Liver (tissue), 9 donors: ENCODE measurements around the gene MSX2. TPM values are rescaled to one million over a fixed set of nuclear protein-coding genes. Genes with fewer than 3 reads are reported as not detected.

Source experiments
- DNase-seq: peaks from one replicate; pipeline ENCODE4 v3.0.0-alpha.2; 2017; ENCODE audit warnings: low spot score
- H3K27ac ChIP-seq, 2 donors: one replicate each; pipeline ENCODE4 v1.7.0; 2013; ENCODE audit warnings: inconsistent platforms in 2 of 2, low read length in 2 of 2, control low read depth in 1 of 2, low read depth in 1 of 2, mild to moderate bottlenecking in 1 of 2
- H3K27me3 ChIP-seq, 4 donors: one replicate each; pipeline versions ENCODE4 v1.6.1 to v1.7.0; 2013; ENCODE audit warnings: low read length in 3 of 4, inconsistent platforms in 1 of 4, mild to moderate bottlenecking in 1 of 4, moderate library complexity in 1 of 4; ENCODE audit not compliant: control insufficient read depth in 4 of 4, insufficient read depth in 4 of 4
- H3K36me3 ChIP-seq, 4 donors: one replicate each; pipeline versions ENCODE4 v1.6.1 to v1.7.0; 2013; ENCODE audit warnings: low read length in 3 of 4, mild to moderate bottlenecking in 3 of 4, low read depth in 1 of 4, moderate library complexity in 1 of 4; ENCODE audit not compliant: control insufficient read depth in 4 of 4, insufficient read depth in 3 of 4
- H3K4me1 ChIP-seq, 4 donors: one replicate each; pipeline versions ENCODE4 v1.6.1 to v1.7.0; 2013; ENCODE audit warnings: low read length in 3 of 4, mild to moderate bottlenecking in 3 of 4, moderate library complexity in 1 of 4; ENCODE audit not compliant: control insufficient read depth in 4 of 4, insufficient read depth in 4 of 4
- H3K4me3 ChIP-seq, 3 donors: one replicate each; pipeline versions ENCODE4 v1.6.1 to v1.7.0; 2013; ENCODE audit warnings: low read length in 3 of 3, control low read depth in 1 of 3, low read depth in 1 of 3, mild to moderate bottlenecking in 1 of 3
- H3K9ac ChIP-seq, 2 donors: one replicate each; pipeline ENCODE4 v1.7.0; 2013; ENCODE audit warnings: low read length in 2 of 2, mild to moderate bottlenecking in 2 of 2, moderate library complexity in 2 of 2, control low read depth in 1 of 2, low read depth in 1 of 2
- H3K9me3 ChIP-seq, 4 donors: one replicate each; pipeline versions ENCODE4 v1.6.1 to v1.7.0; 2013; ENCODE audit warnings: low read length in 3 of 4; ENCODE audit not compliant: control insufficient read depth in 4 of 4
- EGR1 ChIP-seq, 2 donors: IDR thresholded peaks; 2 replicates each; pipeline ENCODE4 v1.6.1; 2016 to 2018; ENCODE audit warnings: antibody characterized with exemption in 2 of 2, low read depth in 2 of 2
- FOXA2 ChIP-seq: IDR thresholded peaks from 2 replicates; pipeline ENCODE4 v1.6.1; 2016; ENCODE audit warnings: antibody characterized with exemption
- GABPA ChIP-seq, 2 donors: IDR thresholded peaks in 1 of 2; conservative IDR thresholded peaks in 1 of 2; 2 replicates each; pipeline ENCODE4 v1.6.1; 2016; ENCODE audit warnings: antibody characterized with exemption in 2 of 2, mild to moderate bottlenecking in 1 of 2, moderate library complexity in 1 of 2
- HNF4A ChIP-seq, 2 donors: conservative IDR thresholded peaks; 2 replicates each; pipeline ENCODE4 v1.6.1; 2016; ENCODE audit warnings: antibody characterized with exemption in 2 of 2, mild to moderate bottlenecking in 2 of 2
- HNF4G ChIP-seq: IDR thresholded peaks from 2 replicates; pipeline ENCODE4 v1.6.1; 2016; ENCODE audit warnings: antibody characterized with exemption
- JUND ChIP-seq, 2 donors: IDR thresholded peaks; 2 replicates each; pipeline ENCODE4 v1.6.1; 2016; ENCODE audit warnings: antibody characterized with exemption in 2 of 2
- NR2F2 ChIP-seq: IDR thresholded peaks from 2 replicates; pipeline ENCODE4 v1.6.1; 2016; ENCODE audit warnings: antibody characterized with exemption
- RAD21 ChIP-seq, 2 donors: IDR thresholded peaks; 2 replicates each; pipeline ENCODE4 v1.6.1; 2016; ENCODE audit warnings: antibody characterized with exemption in 2 of 2, mild to moderate bottlenecking in 2 of 2
- RXRA ChIP-seq, 2 donors: IDR thresholded peaks; 2 replicates each; pipeline ENCODE4 v1.6.1; 2017 to 2018; ENCODE audit warnings: antibody characterized with exemption in 2 of 2, mild to moderate bottlenecking in 1 of 2
- SP1 ChIP-seq: IDR thresholded peaks from 2 replicates; pipeline ENCODE4 v1.6.1; 2018; ENCODE audit warnings: antibody characterized with exemption, mild to moderate bottlenecking
- TAF1 ChIP-seq: conservative IDR thresholded peaks from 2 replicates; pipeline ENCODE4 v1.6.1; 2016; ENCODE audit warnings: antibody characterized with exemption, mild to moderate bottlenecking
- YY1 ChIP-seq: IDR thresholded peaks from 2 replicates; pipeline ENCODE4 v1.6.1; 2016; ENCODE audit warnings: antibody characterized with exemption, mild to moderate bottlenecking
- WGBS: extraction: QIAGEN DNeasy Blood & Tissue Kit; methylation state at CpG from one replicate; pipeline ENCODE4 v1.1.7; 2013; 5-methylcytosine and 5-hydroxymethylcytosine counted together
- polyA plus RNA-seq, 2 donors: library from polyadenylated mRNA; stranded (reverse) in 1 of 2; unstranded in 1 of 2; fragments of 200-250 nt in 1 of 2; fragments of >200 nt in 1 of 2; fragmentation: Nextera tagmentation in 1 of 2; extraction: Ambion mirVana in 1 of 2; gene quantifications; one replicate each; pipeline versions ENCODE4 v1.2.1 to v1.2.3, GENCODE V29; 2013 to 2015
- total RNA-seq, 2 donors: library from RNA; depleted of rRNA; stranded (reverse); fragments of >200 nt; gene quantifications; one replicate each; pipeline ENCODE4 v1.2.3, GENCODE V29; 2014
- TF ChIP-seq, protein P1 (sequence below): IDR thresholded peaks from 2 replicates; pipeline ENCODE4 v1.6.1; 2016; ENCODE audit warnings: antibody characterized with exemption
- TF ChIP-seq, protein P2 (sequence below): IDR thresholded peaks from 2 replicates; pipeline ENCODE4 v1.6.1; 2016; ENCODE audit warnings: antibody characterized with exemption
- TF ChIP-seq, protein P3 (sequence below): IDR thresholded peaks from 2 replicates; pipeline ENCODE4 v1.6.1; 2016; ENCODE audit warnings: antibody characterized with exemption
- TF ChIP-seq, protein P4 (sequence below): fragments of 150-350 bp; IDR thresholded peaks from 2 replicates; pipeline ENCODE4 v1.5.1; 2017; ENCODE audit warnings: improper control_type of control experiment, low read depth, low read length; ENCODE audit not compliant: missing input control
- TF ChIP-seq, protein P5 (sequence below): IDR thresholded peaks from 2 replicates; pipeline ENCODE4 v1.6.1; 2016; ENCODE audit warnings: antibody characterized with exemption, mild to moderate bottlenecking
- donor health status: healthy.
- donor health status: healthy.
- donor health status: healthy.
- donor health status: healthy.
- donor health status: healthy.

MSX2 gene
- total and polyA plus RNA-seq, 4 donors: 0.08 to 0.09 TPM; not detected in 2

DNA sequence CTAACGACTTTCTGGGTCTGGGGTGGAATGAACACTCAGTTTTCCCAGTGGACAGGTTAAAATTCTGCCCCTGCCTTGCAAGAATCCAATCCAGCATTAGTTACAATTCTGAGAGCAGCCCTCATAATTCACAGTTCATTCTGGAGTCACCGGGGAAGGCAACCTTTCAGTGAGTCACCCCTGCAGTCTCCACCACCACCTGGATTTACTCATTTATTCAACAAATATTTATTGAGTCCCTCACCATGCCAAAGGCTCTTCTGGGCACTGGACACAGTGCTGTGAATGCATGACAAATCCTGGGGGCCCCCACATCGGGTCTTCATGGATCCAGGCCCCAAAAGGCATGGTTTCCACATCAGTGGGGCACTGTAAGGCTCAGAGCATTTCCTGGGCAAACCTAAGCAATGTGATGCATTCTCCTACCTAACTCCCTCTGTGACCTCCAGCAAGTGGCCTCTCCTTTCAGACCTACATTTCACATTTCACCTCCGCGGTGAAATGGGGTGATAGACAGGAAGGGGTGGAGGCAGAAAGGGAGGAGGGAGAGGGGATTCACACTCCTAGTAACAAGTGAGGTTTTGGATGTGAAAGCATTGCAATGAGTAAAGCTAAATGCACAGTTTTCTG lies 6.4 kb upstream of the MSX2 start:
- H3K4me3 ChIP-seq: no peak overlapping the region
- no peak for DNase-seq
- peaks cover 0 to 4% (median 0%) of the 10 kb centered on the region in 4 donors for H3K4me1 ChIP-seq
- WGBS: 14% methylated on average over 5 of the region's 5 CpGs
- no peak overlapping the region for H3K27ac ChIP-seq
- no peaks in the 10 kb centered on the region for H3K36me3 ChIP-seq
- H3K27me3 ChIP-seq: peaks cover 0 to 23% (median 11%) of the 10 kb centered on the region in 4 donors
- H3K9me3 ChIP-seq: peaks cover 0 to 3% (median 0%) of the 10 kb centered on the region in 4 donors
- no peak for TF ChIP-seq YY1
- no peak for TF ChIP-seq RAD21 (IDR thresholded peaks at IDR 0.05)
- TF ChIP-seq TAF1: no peak
- TF ChIP-seq, protein P1, sequence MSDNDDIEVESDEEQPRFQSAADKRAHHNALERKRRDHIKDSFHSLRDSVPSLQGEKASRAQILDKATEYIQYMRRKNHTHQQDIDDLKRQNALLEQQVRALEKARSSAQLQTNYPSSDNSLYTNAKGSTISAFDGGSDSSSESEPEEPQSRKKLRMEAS: no peak
- TF ChIP-seq, protein P2, sequence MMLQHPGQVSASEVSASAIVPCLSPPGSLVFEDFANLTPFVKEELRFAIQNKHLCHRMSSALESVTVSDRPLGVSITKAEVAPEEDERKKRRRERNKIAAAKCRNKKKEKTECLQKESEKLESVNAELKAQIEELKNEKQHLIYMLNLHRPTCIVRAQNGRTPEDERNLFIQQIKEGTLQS: no peak
- TF ChIP-seq, protein P3, sequence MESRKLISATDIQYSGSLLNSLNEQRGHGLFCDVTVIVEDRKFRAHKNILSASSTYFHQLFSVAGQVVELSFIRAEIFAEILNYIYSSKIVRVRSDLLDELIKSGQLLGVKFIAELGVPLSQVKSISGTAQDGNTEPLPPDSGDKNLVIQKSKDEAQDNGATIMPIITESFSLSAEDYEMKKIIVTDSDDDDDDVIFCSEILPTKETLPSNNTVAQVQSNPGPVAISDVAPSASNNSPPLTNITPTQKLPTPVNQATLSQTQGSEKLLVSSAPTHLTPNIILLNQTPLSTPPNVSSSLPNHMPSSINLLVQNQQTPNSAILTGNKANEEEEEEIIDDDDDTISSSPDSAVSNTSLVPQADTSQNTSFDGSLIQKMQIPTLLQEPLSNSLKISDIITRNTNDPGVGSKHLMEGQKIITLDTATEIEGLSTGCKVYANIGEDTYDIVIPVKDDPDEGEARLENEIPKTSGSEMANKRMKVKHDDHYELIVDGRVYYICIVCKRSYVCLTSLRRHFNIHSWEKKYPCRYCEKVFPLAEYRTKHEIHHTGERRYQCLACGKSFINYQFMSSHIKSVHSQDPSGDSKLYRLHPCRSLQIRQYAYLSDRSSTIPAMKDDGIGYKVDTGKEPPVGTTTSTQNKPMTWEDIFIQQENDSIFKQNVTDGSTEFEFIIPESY: no peak
- TF ChIP-seq FOXA2: no peak
- TF ChIP-seq SP1: no peak
- TF ChIP-seq EGR1 (IDR thresholded peaks at IDR 0.05; ENCODE audit: low read depth in 2 of 2): no peak
- no peak for TF ChIP-seq HNF4A (conservative IDR thresholded peaks at IDR 0.05)
- no peak for TF ChIP-seq RXRA (IDR thresholded peaks at IDR 0.05)
- TF ChIP-seq, protein P4, sequence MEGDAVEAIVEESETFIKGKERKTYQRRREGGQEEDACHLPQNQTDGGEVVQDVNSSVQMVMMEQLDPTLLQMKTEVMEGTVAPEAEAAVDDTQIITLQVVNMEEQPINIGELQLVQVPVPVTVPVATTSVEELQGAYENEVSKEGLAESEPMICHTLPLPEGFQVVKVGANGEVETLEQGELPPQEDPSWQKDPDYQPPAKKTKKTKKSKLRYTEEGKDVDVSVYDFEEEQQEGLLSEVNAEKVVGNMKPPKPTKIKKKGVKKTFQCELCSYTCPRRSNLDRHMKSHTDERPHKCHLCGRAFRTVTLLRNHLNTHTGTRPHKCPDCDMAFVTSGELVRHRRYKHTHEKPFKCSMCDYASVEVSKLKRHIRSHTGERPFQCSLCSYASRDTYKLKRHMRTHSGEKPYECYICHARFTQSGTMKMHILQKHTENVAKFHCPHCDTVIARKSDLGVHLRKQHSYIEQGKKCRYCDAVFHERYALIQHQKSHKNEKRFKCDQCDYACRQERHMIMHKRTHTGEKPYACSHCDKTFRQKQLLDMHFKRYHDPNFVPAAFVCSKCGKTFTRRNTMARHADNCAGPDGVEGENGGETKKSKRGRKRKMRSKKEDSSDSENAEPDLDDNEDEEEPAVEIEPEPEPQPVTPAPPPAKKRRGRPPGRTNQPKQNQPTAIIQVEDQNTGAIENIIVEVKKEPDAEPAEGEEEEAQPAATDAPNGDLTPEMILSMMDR: no peak
- TF ChIP-seq, protein P5, sequence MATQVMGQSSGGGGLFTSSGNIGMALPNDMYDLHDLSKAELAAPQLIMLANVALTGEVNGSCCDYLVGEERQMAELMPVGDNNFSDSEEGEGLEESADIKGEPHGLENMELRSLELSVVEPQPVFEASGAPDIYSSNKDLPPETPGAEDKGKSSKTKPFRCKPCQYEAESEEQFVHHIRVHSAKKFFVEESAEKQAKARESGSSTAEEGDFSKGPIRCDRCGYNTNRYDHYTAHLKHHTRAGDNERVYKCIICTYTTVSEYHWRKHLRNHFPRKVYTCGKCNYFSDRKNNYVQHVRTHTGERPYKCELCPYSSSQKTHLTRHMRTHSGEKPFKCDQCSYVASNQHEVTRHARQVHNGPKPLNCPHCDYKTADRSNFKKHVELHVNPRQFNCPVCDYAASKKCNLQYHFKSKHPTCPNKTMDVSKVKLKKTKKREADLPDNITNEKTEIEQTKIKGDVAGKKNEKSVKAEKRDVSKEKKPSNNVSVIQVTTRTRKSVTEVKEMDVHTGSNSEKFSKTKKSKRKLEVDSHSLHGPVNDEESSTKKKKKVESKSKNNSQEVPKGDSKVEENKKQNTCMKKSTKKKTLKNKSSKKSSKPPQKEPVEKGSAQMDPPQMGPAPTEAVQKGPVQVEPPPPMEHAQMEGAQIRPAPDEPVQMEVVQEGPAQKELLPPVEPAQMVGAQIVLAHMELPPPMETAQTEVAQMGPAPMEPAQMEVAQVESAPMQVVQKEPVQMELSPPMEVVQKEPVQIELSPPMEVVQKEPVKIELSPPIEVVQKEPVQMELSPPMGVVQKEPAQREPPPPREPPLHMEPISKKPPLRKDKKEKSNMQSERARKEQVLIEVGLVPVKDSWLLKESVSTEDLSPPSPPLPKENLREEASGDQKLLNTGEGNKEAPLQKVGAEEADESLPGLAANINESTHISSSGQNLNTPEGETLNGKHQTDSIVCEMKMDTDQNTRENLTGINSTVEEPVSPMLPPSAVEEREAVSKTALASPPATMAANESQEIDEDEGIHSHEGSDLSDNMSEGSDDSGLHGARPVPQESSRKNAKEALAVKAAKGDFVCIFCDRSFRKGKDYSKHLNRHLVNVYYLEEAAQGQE: no peak
- no peak for TF ChIP-seq NR2F2
- no peak for TF ChIP-seq JUND (IDR thresholded peaks at IDR 0.05)
- TF ChIP-seq GABPA (IDR thresholded peaks at IDR 0.05 in 1 of 2, conservative IDR thresholded peaks at IDR 0.05 in 1 of 2): no peak
- TF ChIP-seq HNF4G: no peak
- H3K9ac ChIP-seq: no peak overlapping the region
